CD8-positive, alpha-beta memory T cell (primary cell): ENCODE data around the gene SYTL5. TPM values are rescaled to one million over a fixed set of nuclear protein-coding genes. Genes with fewer than 3 reads are reported as not detected.

ENCODE experiments used
- CTCF ChIA-PET: fragments of 350-600 bp; sonication (Branson Sonifier 250); formaldehyde crosslinking; loops from one replicate; lab custom pipeline; 2021; ENCODE audit warnings: antibody characterized with exemption; lab: Charles Lee
- POLR2A ChIA-PET: fragments of 350-600 bp; sonication (Branson Sonifier 250); formaldehyde crosslinking; loops from one replicate; lab custom pipeline; 2021; ENCODE audit warnings: antibody characterized with exemption; lab: Charles Lee
- DNase-seq, 5 donors: peaks; one replicate each; pipeline versions ENCODE4 v3.0.0 to v3.0.0-alpha.2; 2020 to 2022; ENCODE audit warnings: mixed read lengths in 1 of 5
- H3K27ac ChIP-seq: one replicate; pipeline ENCODE4 v1.7.0; 2013; ENCODE audit warnings: low read depth, mild to moderate bottlenecking, low read length, moderate library complexity
- H3K27me3 ChIP-seq: 2 replicates; pipeline ENCODE4 v1.7.0; 2013; ENCODE audit warnings: low read length, mild to moderate bottlenecking; ENCODE audit not compliant: insufficient read depth, poor library complexity, severe bottlenecking
- H3K36me3 ChIP-seq: 2 replicates; pipeline ENCODE4 v1.7.0; 2013; ENCODE audit warnings: mild to moderate bottlenecking, low read length, moderate library complexity; ENCODE audit not compliant: insufficient read depth
- H3K4me1 ChIP-seq: 2 replicates; pipeline ENCODE4 v1.7.0; 2013; ENCODE audit warnings: mild to moderate bottlenecking, low read length, moderate library complexity; ENCODE audit not compliant: insufficient read depth
- H3K4me3 ChIP-seq: 2 replicates; pipeline ENCODE4 v1.7.0; 2013; ENCODE audit warnings: mild to moderate bottlenecking, low read length
- H3K9me3 ChIP-seq: 2 replicates; pipeline ENCODE4 v1.7.0; 2013; ENCODE audit warnings: mild to moderate bottlenecking, low read length
- H3K27ac Mint-ChIP-seq, 8 donors: one replicate each; pipeline ENCODE4 v1.8.0; 2020 to 2021; ENCODE audit warnings: mixed read lengths in 8 of 8, mild to moderate bottlenecking in 6 of 8, inconsistent platforms in 3 of 8, moderate library complexity in 3 of 8
- H3K27me3 Mint-ChIP-seq, 2 donors: one replicate each; pipeline ENCODE4 v1.8.0; 2020 to 2021; ENCODE audit warnings: mixed read lengths in 2 of 2, mild to moderate bottlenecking in 1 of 2, moderate library complexity in 1 of 2
- H3K36me3 Mint-ChIP-seq, 3 donors: one replicate each; pipeline ENCODE4 v1.8.0; 2020 to 2021; ENCODE audit warnings: mixed read lengths in 3 of 3, inconsistent platforms in 1 of 3, mild to moderate bottlenecking in 1 of 3
- H3K4me1 Mint-ChIP-seq, 3 donors: one replicate each; pipeline ENCODE4 v1.8.0; 2020 to 2021; ENCODE audit warnings: mixed read lengths in 3 of 3, inconsistent platforms in 1 of 3, mild to moderate bottlenecking in 1 of 3
- H3K4me3 Mint-ChIP-seq, 7 donors: one replicate each; pipeline ENCODE4 v1.8.0; 2020 to 2021; ENCODE audit warnings: mixed read lengths in 7 of 7, mild to moderate bottlenecking in 6 of 7, moderate library complexity in 4 of 7, inconsistent platforms in 2 of 7
- H3K9me3 Mint-ChIP-seq, 5 donors: one replicate each; pipeline ENCODE4 v1.8.0; 2020 to 2022; ENCODE audit warnings: mixed read lengths in 5 of 5, mild to moderate bottlenecking in 3 of 5, moderate library complexity in 2 of 5, inconsistent platforms in 1 of 5
- polyA plus RNA-seq: library from polyadenylated mRNA; unstranded; fragments of 300-500 nt; fragmentation: Illumina TruSeq; gene quantifications from one replicate; pipeline ENCODE4 v1.2.3, GENCODE V29; 2021
- total RNA-seq, 2 experiments: library from RNA; stranded (reverse); gene quantifications; one replicate each; pipeline ENCODE4 v1.2.3, GENCODE V29; 2021

SYTL5 gene
- total and polyA plus RNA-seq, 3 experiments from 2014 or later, result not detected

DNA sequence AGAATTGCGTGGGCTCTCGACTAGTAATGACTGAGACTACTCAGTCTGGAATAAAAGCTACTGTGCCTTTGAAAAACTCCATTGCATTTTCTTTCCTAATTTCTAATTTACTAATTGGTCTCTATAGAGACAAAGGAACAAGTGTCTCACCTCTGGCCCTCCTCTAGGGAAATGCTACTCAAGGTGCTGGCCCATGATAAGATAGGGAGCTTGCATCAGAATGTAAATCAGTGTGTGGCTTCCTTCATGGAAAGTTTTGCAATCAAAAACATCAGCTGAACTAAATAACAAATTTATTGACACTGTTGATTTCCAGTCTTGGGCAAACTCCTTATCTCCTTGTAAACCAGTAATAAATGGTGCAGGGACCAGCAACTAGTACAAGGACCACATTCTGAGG is 132.5 kb downstream of the SYTL5 start:
- Histone ChIP-seq H3K4me1 (no peaks in the 10 kb centered on the region), H3K4me3 (no peak overlapping the region), H3K36me3 (no peaks in the 10 kb centered on the region), H3K27me3 (no peaks in the 10 kb centered on the region), H3K9me3 (no peaks in the 10 kb centered on the region), H3K27ac (no peak overlapping the region)
- Mint-ChIP-seq H3K27ac (no peak overlapping the region), H3K36me3 (no peaks in the 10 kb centered on the region), H3K4me1 (no peaks in the 10 kb centered on the region), H3K27me3 (peaks cover 5 to 7% of the 10 kb centered on the region in 2 donors), H3K9me3 (no peaks in the 10 kb centered on the region), H3K4me3 (no peak overlapping the region)
- DNase-seq, result no peak
- ChIA-PET POLR2A (no interaction called here), CTCF (no interaction called here)

DNA sequence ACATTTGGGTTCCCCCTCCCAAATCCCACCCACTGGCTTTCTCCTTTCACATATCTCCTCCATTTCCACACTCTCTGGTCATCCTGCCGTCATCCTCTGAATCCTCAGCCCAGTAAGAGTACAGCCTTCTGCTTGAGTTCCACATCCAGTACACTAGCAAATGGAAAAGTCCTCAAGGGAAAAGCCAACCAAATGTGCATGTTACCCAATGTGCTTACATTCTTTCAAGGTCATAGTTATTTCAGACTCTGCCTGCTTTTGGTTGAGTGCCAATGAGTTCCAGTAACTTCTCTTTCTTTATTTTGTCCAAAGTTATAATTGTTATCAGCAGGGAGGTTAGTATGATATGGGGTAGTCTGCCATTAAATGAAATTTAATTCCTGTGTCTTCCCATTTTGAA is 136.3 kb downstream of the SYTL5 start:
- no peak overlapping the region for H3K4me3 ChIP-seq
- ChIA-PET POLR2A (no interaction called here), CTCF (no interaction called here)
- Mint-ChIP-seq H3K27ac (no peak overlapping the region), H3K4me1 (no peaks in the 10 kb centered on the region), H3K36me3 (no peaks in the 10 kb centered on the region), H3K4me3 (no peak overlapping the region), H3K9me3 (no peaks in the 10 kb centered on the region), H3K27me3 (peaks cover 0 to 8% of the 10 kb centered on the region in 2 donors)
- H3K27ac ChIP-seq, result no peak overlapping the region
- DNase-seq, result no peak
- H3K9me3 ChIP-seq, result no peaks in the 10 kb centered on the region
- H3K4me1 ChIP-seq, result no peaks in the 10 kb centered on the region
- no peaks in the 10 kb centered on the region for H3K27me3 ChIP-seq
- no peaks in the 10 kb centered on the region for H3K36me3 ChIP-seq

DNA sequence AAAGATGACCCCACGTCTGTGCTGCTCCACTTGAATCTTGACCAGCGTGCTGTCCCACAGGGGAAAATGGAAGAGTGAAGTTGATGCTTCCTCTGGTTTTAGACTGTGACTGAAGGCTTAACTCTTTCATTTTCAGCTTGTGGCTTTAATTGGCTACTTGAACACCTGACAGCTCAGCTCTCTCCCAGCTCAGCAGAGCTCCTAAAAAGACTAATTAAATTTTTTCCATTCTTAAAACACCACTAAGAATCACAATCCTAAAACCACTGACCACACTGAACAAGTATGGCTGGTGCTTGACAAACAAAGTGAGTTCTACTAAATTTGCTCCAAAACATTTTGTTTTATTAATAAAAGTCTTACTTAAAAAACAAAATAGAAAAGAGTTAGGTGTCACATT is 142.7 kb downstream of the SYTL5 start:
- Histone ChIP-seq H3K4me1 (no peaks in the 10 kb centered on the region), H3K27ac (no peak overlapping the region), H3K36me3 (no peaks in the 10 kb centered on the region), H3K27me3 (no peaks in the 10 kb centered on the region), H3K9me3 (no peaks in the 10 kb centered on the region), H3K4me3 (no peak overlapping the region)
- no peaks in the 10 kb centered on the region for H3K9me3 Mint-ChIP-seq
- no peaks in the 10 kb centered on the region for H3K4me1 Mint-ChIP-seq
- no peaks in the 10 kb centered on the region for H3K36me3 Mint-ChIP-seq
- H3K27me3 Mint-ChIP-seq, result peaks cover 7 to 10% of the 10 kb centered on the region in 2 donors
- ChIA-PET POLR2A (no interaction called here), CTCF (no interaction called here)
- no peak overlapping the region for H3K4me3 Mint-ChIP-seq
- DNase-seq, result no peak
- H3K27ac Mint-ChIP-seq, result no peak overlapping the region

DNA sequence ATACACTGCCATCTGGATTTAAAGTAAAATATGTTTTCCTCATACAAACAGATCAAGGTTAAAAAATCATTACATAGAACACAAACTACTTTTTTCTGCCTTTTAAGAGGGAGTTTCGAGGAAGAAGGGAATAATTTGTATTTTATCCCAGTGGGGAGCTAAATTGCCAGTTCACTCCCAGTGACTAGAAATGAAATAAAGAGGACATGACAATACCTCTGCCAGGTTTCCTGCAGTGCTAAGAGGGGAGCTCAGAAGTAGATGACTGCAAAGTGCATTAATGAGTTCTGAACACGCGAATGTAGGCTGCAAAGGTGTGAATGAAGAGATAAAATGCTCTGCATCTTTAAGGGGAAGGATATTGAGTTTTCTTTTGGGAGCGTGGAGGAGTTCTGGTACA is 144.6 kb downstream of the SYTL5 start:
- Mint-ChIP-seq H3K4me3 (peak overlapping the region in 1 of 7 donors; percentile 6), H3K36me3 (no peaks in the 10 kb centered on the region), H3K9me3 (no peaks in the 10 kb centered on the region), H3K27ac (no peak overlapping the region), H3K27me3 (peaks cover 5 to 7% of the 10 kb centered on the region in 2 donors), H3K4me1 (no peaks in the 10 kb centered on the region)
- no peaks in the 10 kb centered on the region for H3K27me3 ChIP-seq
- no peak overlapping the region for H3K4me3 ChIP-seq
- no peak overlapping the region for H3K27ac ChIP-seq
- no peaks in the 10 kb centered on the region for H3K9me3 ChIP-seq
- ChIA-PET POLR2A (no interaction called here), CTCF (no interaction called here)
- no peak for DNase-seq
- H3K4me1 ChIP-seq, result no peaks in the 10 kb centered on the region
- no peaks in the 10 kb centered on the region for H3K36me3 ChIP-seq

DNA sequence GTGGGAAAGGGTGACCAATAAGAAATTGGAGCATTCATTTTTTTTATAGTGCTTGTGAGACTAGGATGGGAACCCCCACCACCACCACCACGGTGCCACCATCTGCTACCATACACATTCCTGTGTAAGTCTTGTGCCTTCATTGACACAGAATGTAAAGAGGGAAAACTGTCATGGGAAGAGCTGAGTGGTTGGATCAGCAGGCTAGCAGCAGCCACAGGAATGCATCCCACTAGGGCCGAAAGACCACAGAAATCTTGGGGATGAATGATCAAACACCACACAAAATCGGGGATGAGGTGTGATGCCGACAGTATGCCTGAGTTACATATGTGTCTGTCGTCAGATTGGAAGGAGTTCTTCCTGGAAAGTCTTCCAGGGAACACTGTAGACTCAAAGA is 145.1 kb downstream of the SYTL5 start:
- no peaks in the 10 kb centered on the region for H3K9me3 ChIP-seq
- no peak overlapping the region for H3K4me3 ChIP-seq
- Mint-ChIP-seq H3K4me1 (no peaks in the 10 kb centered on the region), H3K27me3 (peaks cover 5 to 7% of the 10 kb centered on the region in 2 donors), H3K4me3 (no peak overlapping the region), H3K9me3 (no peaks in the 10 kb centered on the region), H3K27ac (no peak overlapping the region), H3K36me3 (no peaks in the 10 kb centered on the region)
- POLR2A ChIA-PET, result no interaction called here
- H3K36me3 ChIP-seq, result no peaks in the 10 kb centered on the region
- no peak for DNase-seq
- no peaks in the 10 kb centered on the region for H3K4me1 ChIP-seq
- CTCF ChIA-PET, result no interaction called here
- no peaks in the 10 kb centered on the region for H3K27me3 ChIP-seq
- H3K27ac ChIP-seq, result no peak overlapping the region

DNA sequence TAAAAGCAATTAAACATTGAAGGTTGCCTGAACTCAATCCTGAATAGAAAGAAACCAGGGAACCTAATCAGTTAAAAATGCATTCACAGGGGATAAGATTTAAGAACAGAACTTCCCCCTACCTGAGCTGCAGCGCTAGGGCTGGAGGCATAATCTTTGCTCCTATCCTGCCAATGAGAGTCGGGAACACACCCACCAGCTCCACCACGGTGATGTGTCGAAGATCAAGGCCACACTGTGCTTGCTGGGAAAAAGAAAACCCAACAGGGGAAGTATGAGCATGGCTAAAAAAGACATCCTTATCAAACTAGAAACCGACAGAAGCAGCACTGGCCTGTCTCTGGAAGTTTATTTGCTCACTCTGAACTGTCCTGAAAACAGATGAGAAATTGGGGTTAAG is 148.0 kb downstream of the SYTL5 start:
- POLR2A ChIA-PET, result no interaction called here
- Mint-ChIP-seq H3K27me3 (peaks cover 1 to 10% of the 10 kb centered on the region in 2 donors), H3K4me3 (no peak overlapping the region), H3K9me3 (no peaks in the 10 kb centered on the region), H3K4me1 (no peaks in the 10 kb centered on the region), H3K27ac (no peak overlapping the region), H3K36me3 (no peaks in the 10 kb centered on the region)
- no peaks in the 10 kb centered on the region for H3K4me1 ChIP-seq
- H3K36me3 ChIP-seq, result no peaks in the 10 kb centered on the region
- no peak overlapping the region for H3K27ac ChIP-seq
- H3K27me3 ChIP-seq, result no peaks in the 10 kb centered on the region
- no peak for DNase-seq
- H3K9me3 ChIP-seq, result no peaks in the 10 kb centered on the region
- no peak overlapping the region for H3K4me3 ChIP-seq
- CTCF ChIA-PET, result no interaction called here

DNA sequence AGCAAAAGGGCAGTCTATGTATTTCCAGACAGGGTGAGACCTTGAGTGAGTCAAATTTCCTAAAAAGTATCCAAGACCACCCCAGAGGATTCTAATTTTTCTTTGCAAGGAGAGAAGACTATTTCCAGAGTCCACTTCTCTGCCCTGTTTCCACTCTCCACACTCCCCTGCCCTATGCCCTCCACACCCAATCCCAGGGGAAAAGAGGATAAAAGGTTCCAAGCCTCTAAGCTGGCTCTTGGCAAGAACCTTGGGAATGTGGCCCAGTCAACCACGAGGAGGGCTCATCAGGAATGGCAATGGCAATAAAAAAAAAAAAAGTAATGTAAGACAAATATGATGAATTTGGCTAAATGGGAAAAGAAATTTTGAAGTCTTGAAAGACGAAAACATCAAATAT is 148.5 kb downstream of the SYTL5 start:
- Mint-ChIP-seq H3K9me3 (no peaks in the 10 kb centered on the region), H3K4me1 (no peaks in the 10 kb centered on the region), H3K27me3 (peaks cover 3 to 11% of the 10 kb centered on the region in 2 donors), H3K36me3 (no peaks in the 10 kb centered on the region), H3K27ac (no peak overlapping the region), H3K4me3 (no peak overlapping the region)
- H3K4me1 ChIP-seq, result no peaks in the 10 kb centered on the region
- no peak overlapping the region for H3K4me3 ChIP-seq
- DNase-seq, result no peak
- H3K27ac ChIP-seq, result no peak overlapping the region
- ChIA-PET CTCF (no interaction called here), POLR2A (no interaction called here)
- no peaks in the 10 kb centered on the region for H3K9me3 ChIP-seq
- H3K36me3 ChIP-seq, result no peaks in the 10 kb centered on the region
- no peaks in the 10 kb centered on the region for H3K27me3 ChIP-seq

DNA sequence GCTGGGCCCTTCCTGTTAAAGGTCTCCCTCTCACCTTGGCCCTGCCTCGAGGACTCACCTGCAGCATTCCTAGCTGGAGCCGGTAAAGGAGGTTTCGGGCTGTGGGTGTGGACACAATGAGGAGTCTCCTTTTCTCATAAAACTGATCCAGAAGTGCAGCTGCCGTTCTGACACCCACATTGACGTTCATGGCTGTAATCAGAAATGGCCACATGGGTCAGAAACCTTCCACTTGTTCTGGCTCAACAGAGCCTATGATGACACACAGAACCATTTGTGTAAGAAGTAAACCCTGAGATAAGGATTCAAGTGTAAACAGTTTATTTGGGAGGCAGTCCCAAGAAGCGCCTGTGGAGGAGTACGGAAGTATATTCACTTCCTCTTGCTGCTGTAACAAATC is 150.5 kb downstream of the SYTL5 start:
- CTCF ChIA-PET, result no interaction called here
- no peaks in the 10 kb centered on the region for H3K9me3 ChIP-seq

DNA sequence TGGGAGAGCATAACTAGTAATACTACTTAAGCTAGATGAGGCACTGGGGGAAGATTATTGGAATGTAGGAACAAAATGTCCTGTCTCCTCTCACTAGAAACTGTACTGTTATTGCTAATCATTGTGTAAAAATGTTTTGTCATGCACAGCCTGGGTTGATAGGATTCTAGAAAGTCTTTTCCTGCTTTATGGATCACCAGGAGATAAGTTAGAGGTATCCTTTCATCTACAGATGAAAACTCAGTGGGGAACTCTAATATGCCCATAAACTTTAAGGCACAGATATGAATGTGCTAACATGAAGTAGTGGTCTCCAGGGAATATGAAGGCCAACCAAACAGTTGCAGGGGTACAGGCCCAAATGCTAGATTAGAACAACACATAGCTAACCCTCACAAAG is 156.8 kb downstream of the SYTL5 start:
- Histone ChIP-seq H3K27me3 (no peaks in the 10 kb centered on the region), H3K36me3 (no peaks in the 10 kb centered on the region), H3K4me1 (no peaks in the 10 kb centered on the region), H3K9me3 (no peaks in the 10 kb centered on the region), H3K4me3 (no peak overlapping the region), H3K27ac (no peak overlapping the region)
- no peak for DNase-seq
- POLR2A ChIA-PET, result no interaction called here
- Mint-ChIP-seq H3K9me3 (no peaks in the 10 kb centered on the region), H3K27ac (no peak overlapping the region), H3K4me3 (no peak overlapping the region), H3K27me3 (peaks cover 5 to 9% of the 10 kb centered on the region in 2 donors), H3K4me1 (no peaks in the 10 kb centered on the region), H3K36me3 (no peaks in the 10 kb centered on the region)
- CTCF ChIA-PET, result no interaction called here

More for the DNA sequence above, 150.5 kb downstream of the SYTL5 start:
- Mint-ChIP-seq H3K27me3 (peaks cover 5 to 6% of the 10 kb centered on the region in 2 donors), H3K4me1 (no peaks in the 10 kb centered on the region), H3K9me3 (no peaks in the 10 kb centered on the region), H3K36me3 (no peaks in the 10 kb centered on the region), H3K4me3 (no peak overlapping the region), H3K27ac (no peak overlapping the region)
- Histone ChIP-seq H3K27ac (no peak overlapping the region), H3K27me3 (no peaks in the 10 kb centered on the region), H3K4me3 (no peak overlapping the region), H3K4me1 (no peaks in the 10 kb centered on the region), H3K36me3 (no peaks in the 10 kb centered on the region)
- POLR2A ChIA-PET, result no interaction called here
- DNase-seq, result no peak
